Esophagus (tissue), 2 donors: ENCODE data around the gene EFNA2. TPM values are rescaled to one million over a fixed set of nuclear protein-coding genes. Genes with fewer than 3 reads are reported as not detected.
"Not testable (repeated sequence)": the region's sequence is repeated elsewhere in the genome, so short reads cannot be mapped to it uniquely, and the experiment has no call there.

Experiments
- H3K27ac ChIP-seq, 2 donors: one replicate each; pipeline ENCODE4 v1.5.1; 2013; ENCODE audit warnings: low read depth in 2 of 2, mild to moderate bottlenecking in 2 of 2, inconsistent platforms in 1 of 2, low read length in 1 of 2, moderate library complexity in 1 of 2
- H3K27me3 ChIP-seq, 2 donors: one replicate each; pipeline ENCODE4 v1.6.1; 2013; ENCODE audit warnings: low read length in 2 of 2, control low read depth in 1 of 2, mild to moderate bottlenecking in 1 of 2; ENCODE audit not compliant: insufficient read depth in 2 of 2, control insufficient read depth in 1 of 2
- H3K36me3 ChIP-seq, 2 donors: one replicate each; pipeline ENCODE4 v1.6.1; 2013; ENCODE audit warnings: low read length in 1 of 2; ENCODE audit not compliant: control insufficient read depth in 2 of 2, insufficient read depth in 2 of 2
- H3K4me1 ChIP-seq, 2 donors: one replicate each; pipeline ENCODE4 v1.6.1; 2013; ENCODE audit warnings: low read length in 1 of 2; ENCODE audit not compliant: control insufficient read depth in 2 of 2, insufficient read depth in 2 of 2
- H3K4me3 ChIP-seq, 2 donors: one replicate each; pipeline ENCODE4 v1.5.1; 2013; ENCODE audit warnings: low read length in 2 of 2, mild to moderate bottlenecking in 2 of 2, low read depth in 1 of 2, moderate library complexity in 1 of 2
- H3K9me3 ChIP-seq, 2 donors: one replicate each; pipeline ENCODE4 v1.6.1; 2013; ENCODE audit warnings: mild to moderate bottlenecking in 2 of 2, low read depth in 1 of 2, low read length in 1 of 2, moderate library complexity in 1 of 2; ENCODE audit not compliant: control insufficient read depth in 2 of 2, insufficient read depth in 1 of 2
- WGBS, 2 donors: extraction: QIAGEN DNeasy Blood & Tissue Kit; methylation state at CpG; one replicate each; pipeline ENCODE4 v1.1.7; 2013; 5-methylcytosine and 5-hydroxymethylcytosine counted together
- polyA plus RNA-seq, 2 donors: library from polyadenylated mRNA; stranded (reverse); fragments of 200-250 nt; gene quantifications; one replicate each; pipeline ENCODE4 v1.2.3, GENCODE V29; 2013
- donor health status: healthy with polysubstance abuse.
- donor health status: Bipolar disorder and iron deficiency.

The EFNA2 gene
- polyA plus RNA-seq, 2 donors, result 0.18 to 0.39 TPM

DNA sequence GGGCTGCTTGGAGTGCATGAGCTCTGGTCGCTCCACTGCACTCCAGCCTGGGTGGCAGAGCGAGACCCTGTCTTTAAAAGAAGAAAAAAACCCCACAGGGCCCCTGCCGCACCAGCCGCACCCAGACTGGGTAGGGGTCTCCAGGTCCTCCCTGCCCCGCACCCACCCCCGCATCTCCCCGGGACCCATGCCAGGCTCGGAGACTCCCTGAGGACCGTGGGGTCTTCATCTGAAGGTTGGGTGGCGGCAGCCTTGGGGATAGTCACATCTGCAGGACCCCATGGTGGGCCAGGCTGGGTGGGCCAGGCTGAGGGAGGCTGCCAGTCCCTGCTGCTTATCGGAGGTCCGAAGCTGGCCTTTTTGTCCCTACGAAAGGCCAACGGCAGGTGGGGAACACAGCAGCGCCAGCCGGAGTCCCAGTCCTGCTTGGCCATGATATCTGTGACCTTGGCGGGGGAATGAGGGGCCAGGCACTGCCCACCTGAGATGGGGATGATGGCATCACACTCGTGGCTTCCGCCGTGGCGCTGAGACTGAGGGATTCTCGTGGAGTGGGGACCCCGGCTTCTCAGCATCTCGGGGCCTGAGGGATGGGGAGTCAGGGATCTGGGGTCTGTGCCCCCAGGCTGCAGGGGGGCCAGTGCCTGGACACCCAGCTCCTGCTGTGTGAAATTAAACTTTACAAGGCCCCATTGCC is 11.1 kb downstream of the EFNA2 start:
- H3K4me3 ChIP-seq, result no peak overlapping the region
- H3K27ac ChIP-seq, result no peak overlapping the region
- H3K4me1 ChIP-seq, result peaks cover 0 to 5% of the 10 kb centered on the region in 2 donors
- H3K27me3 ChIP-seq, result peaks cover 0 to 3% of the 10 kb centered on the region in 2 donors
- no peaks in the 10 kb centered on the region for H3K9me3 ChIP-seq
- H3K36me3 ChIP-seq, result no peaks in the 10 kb centered on the region
- WGBS, 2 donors, result 85 to 86% methylated on average over 24 of the region's 24 CpGs

DNA sequence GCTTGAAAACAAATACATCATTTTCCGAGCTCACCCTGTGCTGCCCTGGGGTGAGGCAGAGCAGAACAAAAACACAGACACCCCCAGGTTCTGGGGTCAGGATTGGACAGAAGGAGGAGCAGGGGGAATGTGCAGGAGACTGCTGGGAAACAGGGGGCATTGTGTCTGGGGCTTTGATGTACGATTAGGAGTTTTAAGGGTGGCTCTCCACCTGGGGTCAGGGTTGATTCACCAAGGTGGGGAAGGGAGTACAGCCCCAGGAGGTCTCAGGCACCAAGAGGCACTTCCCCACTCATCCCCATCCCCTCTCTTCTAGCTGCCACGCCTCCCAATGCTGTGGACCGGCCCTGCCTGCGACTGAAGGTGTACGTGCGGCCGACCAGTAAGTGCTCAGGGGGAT is 12.6 kb downstream of the EFNA2 start:
- Histone ChIP-seq H3K9me3 (no peaks in the 10 kb centered on the region), H3K4me1 (peaks cover 0 to 5% of the 10 kb centered on the region in 2 donors), H3K4me3 (no peak overlapping the region), H3K27me3 (no peaks in the 10 kb centered on the region), H3K27ac (no peak overlapping the region), H3K36me3 (no peaks in the 10 kb centered on the region)
- WGBS, 2 donors, result 84 to 87% methylated on average over 8 of the region's 8 CpGs

DNA sequence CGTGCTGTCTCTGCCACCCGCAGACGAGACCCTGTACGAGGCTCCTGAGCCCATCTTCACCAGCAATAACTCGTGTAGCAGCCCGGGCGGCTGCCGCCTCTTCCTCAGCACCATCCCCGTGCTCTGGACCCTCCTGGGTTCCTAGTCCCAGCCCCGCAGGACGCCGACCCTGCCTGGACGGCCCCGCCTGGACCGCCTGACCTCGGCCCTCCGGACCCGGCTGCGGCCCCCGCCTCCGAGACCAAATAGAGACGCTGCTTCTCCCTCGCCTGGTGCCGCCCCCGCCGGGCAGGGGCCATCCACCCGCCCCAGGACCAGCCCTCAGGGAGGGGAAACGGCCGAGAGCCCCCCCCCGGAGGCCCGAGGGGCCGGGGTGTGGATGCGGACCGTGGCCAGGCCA is 14.1 kb downstream of the EFNA2 start:
- Histone ChIP-seq H3K4me1 (peaks cover 0 to 5% of the 10 kb centered on the region in 2 donors), H3K36me3 (no peaks in the 10 kb centered on the region), H3K4me3 (no peak overlapping the region), H3K9me3 (no peaks in the 10 kb centered on the region), H3K27ac (no peak overlapping the region), H3K27me3 (no peaks in the 10 kb centered on the region)
- 72 to 78% methylated on average over 32 to 34 of the region's 34 CpGs for WGBS, 2 donors

DNA sequence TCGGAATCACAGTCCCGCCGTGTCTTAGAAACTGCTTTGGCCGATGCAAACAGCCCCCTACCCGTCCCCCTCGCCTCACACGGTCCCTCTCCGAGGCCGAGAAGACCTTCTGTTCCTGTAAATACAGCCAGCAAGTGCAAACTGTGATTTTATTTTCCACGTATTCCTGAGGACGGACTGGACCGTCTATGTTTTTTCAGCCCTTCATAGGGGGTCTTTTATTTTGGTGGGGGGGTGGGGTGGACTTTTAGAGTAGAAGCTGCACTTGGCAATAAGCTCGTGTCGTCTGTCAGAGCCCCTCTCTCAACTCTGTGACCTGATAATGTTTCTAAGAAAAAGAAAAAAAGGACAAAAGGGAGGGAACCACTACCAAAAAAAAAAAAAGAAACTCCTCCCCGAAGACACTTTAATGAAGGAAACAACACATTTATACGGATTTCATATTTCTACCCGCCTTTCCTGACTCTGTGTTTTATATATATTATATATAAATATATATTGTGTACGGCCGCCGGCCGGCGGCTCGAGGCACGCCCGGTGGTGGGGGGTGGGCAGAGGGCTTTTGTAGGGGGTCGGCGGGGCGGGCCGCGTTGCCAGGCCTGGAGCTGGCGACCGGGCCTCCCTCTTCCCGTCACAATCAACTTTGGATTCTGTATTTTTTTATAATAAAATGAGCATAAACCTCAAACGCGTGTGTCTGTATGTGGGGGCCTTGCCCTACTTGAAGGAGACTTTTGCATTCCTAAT is 15.2 kb downstream of the EFNA2 start:
- WGBS, 2 donors, result 79 to 84% methylated on average over 34 to 35 of the region's 35 CpGs
- Histone ChIP-seq H3K4me1 (no peaks in the 10 kb centered on the region), H3K27ac (no peak overlapping the region), H3K4me3 (no peak overlapping the region), H3K36me3 (no peaks in the 10 kb centered on the region), H3K27me3 (no peaks in the 10 kb centered on the region), H3K9me3 (no peaks in the 10 kb centered on the region)

DNA sequence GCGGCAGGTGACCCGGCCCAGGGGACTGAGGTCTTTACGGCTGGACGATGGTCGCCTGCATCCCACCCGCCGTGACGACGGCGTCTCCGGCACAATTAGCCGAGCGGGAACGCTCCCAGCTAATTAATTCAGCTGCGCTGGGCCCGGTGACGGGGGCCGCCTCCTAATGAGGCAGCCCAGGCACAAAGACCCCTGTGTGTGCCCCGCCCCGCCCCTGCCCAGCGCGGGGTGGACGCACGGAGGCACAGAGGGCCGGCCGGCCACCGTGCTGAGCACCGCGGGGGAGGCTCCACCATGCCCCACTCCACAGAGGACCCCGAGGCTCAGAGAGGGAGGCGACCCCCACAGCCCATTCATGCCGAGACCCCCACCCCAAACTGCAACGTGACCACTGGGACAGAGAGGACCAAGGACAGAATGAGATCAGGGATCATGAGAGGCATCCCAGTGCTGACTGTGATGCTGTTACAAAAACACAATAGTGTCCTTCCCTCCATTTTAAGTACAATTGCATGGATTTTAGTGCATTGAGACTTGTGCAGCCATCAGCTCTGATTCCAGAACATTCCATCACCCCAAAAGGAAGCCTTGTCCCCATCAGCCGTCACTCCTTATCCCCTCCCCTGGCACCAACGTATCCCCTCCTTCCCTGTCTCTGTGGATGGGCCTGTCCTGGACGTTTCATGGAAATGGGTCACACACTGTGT is 17.0 kb downstream of the EFNA2 start:
- Histone ChIP-seq H3K4me3 (no peak overlapping the region), H3K9me3 (no peaks in the 10 kb centered on the region), H3K27ac (no peak overlapping the region), H3K27me3 (no peaks in the 10 kb centered on the region), H3K36me3 (no peaks in the 10 kb centered on the region), H3K4me1 (no peaks in the 10 kb centered on the region)
- WGBS, 2 donors, result 72 to 83% methylated on average over 33 to 36 of the region's 36 CpGs

DNA sequence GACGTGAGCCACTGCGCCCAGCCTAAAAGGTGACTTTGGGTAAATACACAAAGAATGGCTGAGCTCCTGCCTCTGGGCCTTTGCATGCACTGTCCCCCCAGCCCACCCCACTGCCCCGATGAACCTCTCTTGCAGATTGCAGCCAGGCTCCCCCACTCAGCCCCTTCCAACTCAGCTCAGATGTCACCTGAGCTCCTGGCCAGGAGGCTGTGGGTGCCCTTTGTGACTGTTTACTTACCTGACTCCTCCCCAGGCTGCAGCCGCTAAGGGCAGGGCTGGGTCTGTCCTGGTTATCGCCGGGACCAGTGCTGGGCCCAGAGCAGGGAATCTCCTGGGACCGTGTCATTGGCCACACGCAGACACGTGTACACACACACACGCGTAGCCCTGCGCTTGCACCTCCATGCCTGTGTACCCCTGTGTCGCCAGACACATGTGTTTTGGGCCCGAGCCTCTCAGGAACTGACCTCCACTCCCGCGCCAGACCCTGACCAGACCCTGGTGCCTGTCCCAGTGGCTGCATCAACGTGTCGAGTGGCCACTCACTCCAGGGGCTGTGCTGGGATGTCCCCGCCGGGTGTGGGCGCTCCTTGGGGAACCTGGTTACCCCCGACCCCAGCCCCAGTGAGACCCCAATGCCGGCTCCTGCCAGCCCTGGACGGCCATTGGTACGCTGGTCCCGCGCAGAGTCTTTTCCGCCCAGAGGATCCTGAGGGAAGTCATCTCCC is 18.7 kb downstream of the EFNA2 start:
- H3K9me3 ChIP-seq, result no peaks in the 10 kb centered on the region
- H3K4me1 ChIP-seq, result no peaks in the 10 kb centered on the region
- H3K4me3 ChIP-seq, result no peak overlapping the region
- H3K27me3 ChIP-seq, result no peaks in the 10 kb centered on the region
- 86% methylated on average over 28 of the region's 28 CpGs for WGBS, 2 donors
- H3K36me3 ChIP-seq, result no peaks in the 10 kb centered on the region
- no peak overlapping the region for H3K27ac ChIP-seq

DNA sequence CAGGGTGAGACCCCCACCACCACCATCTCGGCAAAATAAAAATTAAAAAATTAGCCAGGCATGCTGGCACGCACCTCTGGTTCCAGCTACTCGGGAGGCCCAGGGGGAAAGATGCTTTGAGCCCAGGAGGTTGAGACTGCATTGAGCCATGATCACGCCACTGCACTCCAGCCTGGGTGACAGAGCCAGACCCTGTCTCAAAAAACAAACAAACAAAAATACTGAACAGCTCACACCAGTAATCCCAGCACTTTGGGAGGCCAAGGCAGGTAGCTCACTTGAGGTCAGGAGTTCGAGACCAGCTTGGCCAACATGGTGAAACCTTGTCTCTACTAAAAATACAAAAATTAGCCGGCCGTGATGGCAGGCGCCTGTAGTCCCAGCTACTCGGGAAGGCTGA is 19.7 kb downstream of the EFNA2 start:
- H3K27ac ChIP-seq, H3K36me3 ChIP-seq, H3K4me3 ChIP-seq, H3K27me3 ChIP-seq, H3K9me3 ChIP-seq, H3K4me1 ChIP-seq: not testable (repeated sequence)
- WGBS, 2 donors, result 78 to 84% methylated on average over 9 of the region's 9 CpGs

DNA sequence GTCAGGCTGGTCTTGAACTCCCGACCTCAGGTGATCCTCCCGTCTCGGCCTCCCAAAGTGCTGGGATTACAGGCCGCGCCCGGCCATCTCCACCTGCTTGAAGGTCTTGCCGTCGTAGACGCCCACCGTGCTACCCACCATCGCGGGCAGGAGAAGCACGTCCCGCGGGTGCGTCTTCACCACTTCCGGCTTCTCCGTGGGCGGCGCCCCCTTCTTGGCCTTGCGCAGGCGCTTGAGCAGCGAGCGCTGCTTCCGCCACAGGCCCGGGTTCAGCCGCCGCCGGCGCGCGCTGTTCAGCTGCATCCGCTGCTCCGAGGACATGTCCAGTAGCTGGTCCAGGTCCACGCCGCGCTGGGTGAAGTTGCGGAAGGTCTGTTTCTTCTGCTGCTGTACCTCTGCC is 21.6 kb downstream of the EFNA2 start:
- WGBS, 2 donors, result 92 to 93% methylated on average over 34 to 38 of the region's 38 CpGs

DNA sequence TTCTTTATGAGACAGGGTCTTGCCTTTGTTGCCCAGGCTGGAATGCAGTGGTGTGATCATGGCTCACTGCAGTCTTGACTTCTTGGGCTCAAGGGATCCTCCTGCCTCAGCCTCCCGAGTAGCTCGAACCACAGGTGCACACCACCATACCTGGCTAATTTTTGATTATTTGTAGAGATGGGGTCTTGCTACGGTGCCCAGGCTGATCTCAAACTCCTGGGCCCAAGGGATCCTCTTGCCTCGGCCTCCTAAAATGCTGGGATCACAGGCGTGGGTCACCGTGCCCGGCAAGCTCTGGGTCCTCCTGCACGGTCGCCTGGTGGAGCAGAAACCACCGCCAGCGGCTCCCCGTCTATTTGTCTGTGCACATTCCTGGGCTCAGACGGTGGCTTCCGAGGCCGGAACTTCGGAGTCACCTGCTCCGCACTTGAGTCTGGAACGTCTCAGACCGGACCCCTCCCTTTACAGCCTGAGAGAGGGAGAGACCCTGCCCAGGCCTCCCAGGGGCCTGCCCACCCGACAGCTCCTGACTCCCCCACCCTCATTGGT is 22.2 kb downstream of the EFNA2 start:
- 90 to 92% methylated on average over 20 of the region's 20 CpGs for WGBS, 2 donors
- Histone ChIP-seq H3K27me3 (no peaks in the 10 kb centered on the region), H3K27ac (no peak overlapping the region), H3K36me3 (no peaks in the 10 kb centered on the region), H3K9me3 (no peaks in the 10 kb centered on the region), H3K4me1 (peaks cover 0 to 3% of the 10 kb centered on the region in 2 donors), H3K4me3 (no peak overlapping the region)

More for the DNA sequence above, 21.6 kb downstream of the EFNA2 start:
- H3K9me3 ChIP-seq, result no peaks in the 10 kb centered on the region
- no peak overlapping the region for H3K27ac ChIP-seq
- peaks cover 0 to 3% of the 10 kb centered on the region in 2 donors for H3K4me1 ChIP-seq
- no peaks in the 10 kb centered on the region for H3K36me3 ChIP-seq
- no peaks in the 10 kb centered on the region for H3K27me3 ChIP-seq
- no peak overlapping the region for H3K4me3 ChIP-seq
